Keratinocyte (primary cell): Measurements from ENCODE around the gene CNGA1. TPM values are rescaled to one million over a fixed set of nuclear protein-coding genes. Genes with fewer than 3 reads are reported as not detected.
"Not testable (repeated sequence)": the region's sequence is repeated elsewhere in the genome, so short reads cannot be mapped to it uniquely, and the experiment has no call there.

Experiments
- DNase-seq: peaks from one replicate; pipeline ENCODE4 v3.0.0-alpha.2; 2011; ENCODE audit warnings: low read depth, missing footprints, low spot score
- FAIRE-seq: peaks from 2 replicates; lab custom pipeline; 2011; peaks lifted over from hg19 to GRCh38; lab: Jason Lieb, UNC
- H2AFZ ChIP-seq: 2 replicates; pipeline ENCODE4 v1.6.0; 2012; ENCODE audit warnings: low read length, control low read depth, inconsistent platforms; ENCODE audit not compliant: control insufficient read depth
- H3K27ac ChIP-seq: 2 replicates; pipeline ENCODE4 v1.5.1; 2011; ENCODE audit warnings: low read length; ENCODE audit not compliant: control insufficient read depth, insufficient read depth
- H3K27me3 ChIP-seq: 3 replicates; pipeline ENCODE4 v1.6.0; 2011; ENCODE audit warnings: low read length; ENCODE audit not compliant: control insufficient read depth, insufficient read depth; ENCODE audit errors: extremely low read depth
- H3K36me3 ChIP-seq, 2 experiments: 2 replicates in 1 of 2; 3 replicates in 1 of 2; pipeline ENCODE4 v1.5.1; 2011; ENCODE audit warnings: low read length in 2 of 2, mild to moderate bottlenecking in 1 of 2; ENCODE audit not compliant: control insufficient read depth in 2 of 2, insufficient read depth in 2 of 2; ENCODE audit errors: extremely low read depth in 1 of 2
- H3K4me1 ChIP-seq: 3 replicates; pipeline ENCODE4 v1.5.1; 2011; ENCODE audit warnings: low read length; ENCODE audit not compliant: control insufficient read depth, insufficient read depth; ENCODE audit errors: extremely low read depth
- H3K4me2 ChIP-seq: 3 replicates; pipeline ENCODE4 v1.6.0; 2011; ENCODE audit warnings: low read depth, low read length; ENCODE audit not compliant: control insufficient read depth, insufficient read depth; ENCODE audit errors: extremely low read depth
- H3K4me3 ChIP-seq, 3 experiments: fragments of 200-600 bp in 1 of 3; sonication (generic) in 1 of 3; 2 replicates in 2 of 3; 3 replicates in 1 of 3; pipeline ENCODE4 v1.5.1; 2011 to 2016; ENCODE audit warnings: low read length in 3 of 3, mild to moderate bottlenecking in 3 of 3, control low read depth in 2 of 3, inconsistent platforms in 1 of 3, low read depth in 1 of 3, mixed read lengths in 1 of 3, mixed run types in 1 of 3, moderate library complexity in 1 of 3; ENCODE audit not compliant: control insufficient read depth in 2 of 3, insufficient read depth in 2 of 3; ENCODE audit errors: extremely low read depth in 1 of 3
- H3K79me2 ChIP-seq: 2 replicates; pipeline ENCODE4 v1.6.0; 2012; ENCODE audit warnings: low read length; ENCODE audit not compliant: control insufficient read depth, insufficient read depth
- H3K9ac ChIP-seq: 3 replicates; pipeline ENCODE4 v1.6.0; 2011; ENCODE audit warnings: low read length; ENCODE audit not compliant: control insufficient read depth, insufficient read depth; ENCODE audit errors: extremely low read depth
- H3K9me1 ChIP-seq: 3 replicates; pipeline ENCODE4 v1.6.0; 2011; ENCODE audit warnings: low read length; ENCODE audit not compliant: control insufficient read depth, insufficient read depth; ENCODE audit errors: extremely low read depth
- H3K9me3 ChIP-seq: 2 replicates; pipeline ENCODE4 v1.5.1; 2012; ENCODE audit warnings: low read depth, low read length; ENCODE audit not compliant: control insufficient read depth
- H4K20me1 ChIP-seq: 3 replicates; pipeline ENCODE4 v1.6.0; 2011; ENCODE audit warnings: low read length; ENCODE audit not compliant: control insufficient read depth, insufficient read depth; ENCODE audit errors: extremely low read depth
- EZH2 ChIP-seq: IDR thresholded peaks from one replicate; pipeline ENCODE4 v1.6.1; 2012; ENCODE audit warnings: inconsistent platforms, mild to moderate bottlenecking, low read length, moderate library complexity
- dilution Hi-C: fragments of 300-500 bp; cut with MboI; formaldehyde crosslinking; loops from one replicate; pipeline ENCODE4 v1.7.0; 2020; ENCODE audit warnings: low sequenced_read_pairs; ENCODE audit not compliant: extremely low pct_ligation_motif_present
- polyA plus RNA-seq, 5 experiments: library from polyadenylated mRNA; depleted of rRNA in 3 of 5; stranded (reverse) in 3 of 5; stranded (forward) in 1 of 5; unstranded in 1 of 5; fragments of >200 nt; gene quantifications; 1 replicate in 1 of 5; 2 replicates in 3 of 5; 3 replicates in 1 of 5; pipeline versions ENCODE4 v1.2.1 to v1.2.3, GENCODE V29; 2011 to 2012; ENCODE audit warnings: missing spikeins in 2 of 5, low read depth in 1 of 5, low replicate concordance in 1 of 5
- TF ChIP-seq, protein P1 (sequence below), 3 experiments: IDR thresholded peaks in 1 of 3; conservative IDR thresholded peaks in 1 of 3; optimal IDR thresholded peaks in 1 of 3; 2 replicates in 2 of 3; 3 replicates in 1 of 3; pipeline versions ENCODE3 to v1.5.1; 2011; ENCODE audit warnings: low read length in 3 of 3, mild to moderate bottlenecking in 3 of 3, moderate library complexity in 2 of 3, control low read depth in 1 of 3, inconsistent platforms in 1 of 3; ENCODE audit not compliant: insufficient read depth in 2 of 3; ENCODE audit errors: extremely low read depth in 1 of 3

CNGA1 gene
- polyA plus RNA-seq, 1 donor (not counting 4 experiments of a cell fraction or from before 2014, with no cell fraction given): 0.58 TPM

- H3K4me1 ChIP-seq, H2AFZ ChIP-seq, DNase-seq, H3K9me1 ChIP-seq, H3K27me3 ChIP-seq, H3K79me2 ChIP-seq, FAIRE-seq, H3K27ac ChIP-seq, H3K36me3 ChIP-seq, H3K4me2 ChIP-seq, dilution Hi-C loops, H3K4me3 ChIP-seq, H3K9me3 ChIP-seq, H4K20me1 ChIP-seq, H3K9ac ChIP-seq: not testable (repeated sequence)
- TF ChIP-seq, protein P1, sequence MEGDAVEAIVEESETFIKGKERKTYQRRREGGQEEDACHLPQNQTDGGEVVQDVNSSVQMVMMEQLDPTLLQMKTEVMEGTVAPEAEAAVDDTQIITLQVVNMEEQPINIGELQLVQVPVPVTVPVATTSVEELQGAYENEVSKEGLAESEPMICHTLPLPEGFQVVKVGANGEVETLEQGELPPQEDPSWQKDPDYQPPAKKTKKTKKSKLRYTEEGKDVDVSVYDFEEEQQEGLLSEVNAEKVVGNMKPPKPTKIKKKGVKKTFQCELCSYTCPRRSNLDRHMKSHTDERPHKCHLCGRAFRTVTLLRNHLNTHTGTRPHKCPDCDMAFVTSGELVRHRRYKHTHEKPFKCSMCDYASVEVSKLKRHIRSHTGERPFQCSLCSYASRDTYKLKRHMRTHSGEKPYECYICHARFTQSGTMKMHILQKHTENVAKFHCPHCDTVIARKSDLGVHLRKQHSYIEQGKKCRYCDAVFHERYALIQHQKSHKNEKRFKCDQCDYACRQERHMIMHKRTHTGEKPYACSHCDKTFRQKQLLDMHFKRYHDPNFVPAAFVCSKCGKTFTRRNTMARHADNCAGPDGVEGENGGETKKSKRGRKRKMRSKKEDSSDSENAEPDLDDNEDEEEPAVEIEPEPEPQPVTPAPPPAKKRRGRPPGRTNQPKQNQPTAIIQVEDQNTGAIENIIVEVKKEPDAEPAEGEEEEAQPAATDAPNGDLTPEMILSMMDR (optimal IDR thresholded peaks at IDR 0.05 in 1 of 3, IDR thresholded peaks at IDR 0.05 in 1 of 3, conservative IDR thresholded peaks at IDR 0.05 in 1 of 3; ENCODE audit: extremely low read depth in 1 of 3, insufficient read depth in 2 of 3, low read length in 3 of 3): peak; percentile 31 to 52 (median 46)
Measured at GRCh38 chr4:48003568-48003967, 12.9 kb downstream of the CNGA1 start.

DNA sequence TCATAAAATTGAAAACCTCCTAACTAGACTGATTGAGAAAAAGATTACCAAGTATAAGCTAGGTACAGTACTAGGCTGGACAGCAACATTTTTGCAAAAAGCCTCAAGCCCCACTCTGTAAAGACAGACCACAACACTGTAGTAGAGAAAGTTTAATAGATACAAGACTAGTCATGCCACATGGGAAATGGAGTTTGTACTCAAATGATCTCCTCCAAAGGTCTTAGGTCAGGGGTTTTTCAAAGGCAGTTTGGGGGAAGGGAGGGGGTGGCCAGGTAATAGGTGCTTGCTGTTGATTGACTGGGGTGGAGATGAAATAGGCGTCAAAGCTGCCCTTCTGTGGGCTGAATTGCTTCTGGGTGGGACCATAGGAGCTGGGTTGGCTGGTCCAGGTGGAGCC, 14.2 kb downstream of the CNGA1 start:
- no peak overlapping the region for H3K9ac ChIP-seq
- no peaks in the 10 kb centered on the region for H3K4me1 ChIP-seq
- no peak overlapping the region for H2AFZ ChIP-seq
- H4K20me1 ChIP-seq: no peaks in the 10 kb centered on the region
- DNase-seq (no peak), FAIRE-seq (no peak)
- no peak overlapping the region for H3K27ac ChIP-seq
- no peaks in the 10 kb centered on the region for H3K27me3 ChIP-seq
- H3K4me3 ChIP-seq: no peak overlapping the region
- H3K9me1 ChIP-seq: no peaks in the 10 kb centered on the region
- dilution Hi-C loops: no loop called here
- H3K9me3 ChIP-seq: peaks cover 1% of the 10 kb centered on the region
- H3K79me2 ChIP-seq: no peaks in the 10 kb centered on the region
- H3K36me3 ChIP-seq: no peaks in the 10 kb centered on the region
- TF ChIP-seq, protein P1 (optimal IDR thresholded peaks at IDR 0.05 in 1 of 3, IDR thresholded peaks at IDR 0.05 in 1 of 3, conservative IDR thresholded peaks at IDR 0.05 in 1 of 3; ENCODE audit: extremely low read depth in 1 of 3, insufficient read depth in 2 of 3, low read length in 3 of 3): no peak
- TF ChIP-seq EZH2: no peak
- no peak overlapping the region for H3K4me2 ChIP-seq
